GM19193 (cell line): ENCODE results near the gene DCP2.

Source experiments
- POLR2A ChIP-seq: IDR thresholded peaks from 4 replicates; pipeline ENCODE4 v1.6.1; 2011; ENCODE audit not compliant: insufficient read depth, insufficient read length; ENCODE audit errors: extremely low read depth

Gene DCP2

GRCh38 chr5:113026211-113026610 lies 49.6 kb downstream of the DCP2 start:
- TF ChIP-seq POLR2A, result no peak

DNA sequence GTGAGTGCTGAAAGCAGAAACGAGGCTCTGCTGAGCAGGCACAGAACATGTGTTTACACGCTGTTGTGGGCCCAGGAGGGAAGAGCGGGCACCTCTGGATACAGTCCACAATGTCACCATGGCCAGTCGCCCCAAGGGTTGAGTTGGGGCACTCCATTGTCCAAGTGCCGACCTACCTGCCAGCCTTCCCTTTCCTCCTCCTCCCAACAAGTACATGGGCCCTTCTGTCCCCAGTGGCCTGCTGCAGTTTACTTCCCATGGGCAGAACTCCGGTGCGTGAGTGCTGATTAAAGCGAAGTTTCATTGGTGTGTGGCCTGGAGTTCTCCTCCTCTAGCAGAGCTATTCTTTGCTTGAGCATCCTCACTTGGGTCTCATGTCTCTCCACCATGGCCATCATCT lies 50.4 kb downstream of the DCP2 start:
- no peak for TF ChIP-seq POLR2A

DNA sequence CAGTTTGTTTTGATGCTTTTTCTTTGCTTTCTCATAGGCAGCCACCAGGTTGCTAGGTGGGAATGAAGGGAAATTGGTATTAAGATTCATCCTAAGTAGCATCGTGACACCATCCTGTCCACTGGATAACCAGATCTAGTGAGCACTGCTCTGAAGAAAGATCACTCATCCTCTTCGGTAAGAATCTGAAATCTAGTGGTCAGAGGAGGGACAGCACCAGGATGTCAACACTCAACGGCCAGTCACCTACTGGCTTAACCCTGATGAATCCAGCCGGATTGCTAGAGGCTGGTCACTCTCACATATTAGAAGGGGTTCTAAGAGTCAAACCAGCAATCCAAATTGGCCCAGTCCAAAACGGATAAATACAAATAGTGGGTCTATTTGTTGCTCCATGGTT lies 50.8 kb downstream of the DCP2 start:
- TF ChIP-seq POLR2A, result no peak

DNA sequence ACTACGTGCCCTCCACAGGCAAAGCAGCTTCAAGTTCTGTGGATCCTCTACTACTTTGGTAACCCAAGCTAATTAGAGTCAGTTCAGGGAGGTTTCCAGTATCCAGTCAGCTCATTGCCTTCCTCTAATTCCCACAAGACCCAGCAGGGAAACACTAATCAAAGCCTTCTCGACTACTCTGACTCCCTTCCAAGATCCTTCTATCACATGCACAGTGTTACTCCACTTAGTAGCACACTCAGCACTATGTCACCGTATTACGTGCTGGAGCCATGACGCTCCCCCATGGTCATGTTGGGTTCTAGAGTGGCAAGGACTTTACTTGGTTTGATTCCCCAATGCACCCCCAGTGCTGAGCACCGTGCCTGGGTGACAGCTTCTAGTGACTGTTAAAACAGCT lies 53.0 kb downstream of the DCP2 start:
- TF ChIP-seq POLR2A, result no peak

DNA sequence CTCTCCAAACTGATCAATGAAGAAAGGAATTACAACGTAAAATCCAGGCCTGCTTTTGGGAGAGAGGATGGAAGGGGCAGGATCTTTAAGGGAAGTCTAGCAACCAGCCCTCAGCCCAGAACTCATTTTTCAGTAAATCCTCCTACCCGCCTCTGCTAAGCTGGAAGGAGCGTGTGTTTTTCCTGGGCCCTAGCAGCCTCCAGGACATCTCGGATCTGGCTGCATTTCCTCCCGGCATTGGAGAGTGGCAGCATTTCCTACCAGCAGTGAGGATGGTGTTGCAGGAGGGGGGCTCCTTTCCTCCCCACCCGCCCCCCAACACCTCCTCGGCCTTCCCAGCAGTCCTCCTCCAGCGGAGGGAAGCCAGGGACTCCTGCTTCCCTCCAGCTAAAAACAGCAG lies 54.5 kb downstream of the DCP2 start:
- no peak for TF ChIP-seq POLR2A

DNA sequence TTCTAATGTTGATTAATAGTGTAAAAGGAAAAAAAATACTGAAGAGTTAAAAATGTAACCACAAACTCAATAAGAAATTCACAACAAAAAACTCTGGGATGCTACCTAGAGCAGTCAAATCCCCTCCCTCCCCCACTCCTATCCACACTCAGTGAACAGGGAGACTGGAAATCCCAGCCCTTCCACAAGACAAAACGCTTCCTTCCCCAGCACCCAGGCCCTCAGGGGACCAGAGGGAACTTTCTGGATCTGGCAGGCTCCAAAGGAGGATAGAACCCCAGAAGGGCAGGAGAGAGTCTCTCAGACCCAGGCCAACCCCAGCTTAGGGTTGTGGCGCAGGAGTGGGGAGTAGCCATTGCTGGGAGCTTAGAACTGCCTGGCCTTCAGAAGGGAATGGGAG lies 55.0 kb downstream of the DCP2 start:
- TF ChIP-seq POLR2A, result no peak

DNA sequence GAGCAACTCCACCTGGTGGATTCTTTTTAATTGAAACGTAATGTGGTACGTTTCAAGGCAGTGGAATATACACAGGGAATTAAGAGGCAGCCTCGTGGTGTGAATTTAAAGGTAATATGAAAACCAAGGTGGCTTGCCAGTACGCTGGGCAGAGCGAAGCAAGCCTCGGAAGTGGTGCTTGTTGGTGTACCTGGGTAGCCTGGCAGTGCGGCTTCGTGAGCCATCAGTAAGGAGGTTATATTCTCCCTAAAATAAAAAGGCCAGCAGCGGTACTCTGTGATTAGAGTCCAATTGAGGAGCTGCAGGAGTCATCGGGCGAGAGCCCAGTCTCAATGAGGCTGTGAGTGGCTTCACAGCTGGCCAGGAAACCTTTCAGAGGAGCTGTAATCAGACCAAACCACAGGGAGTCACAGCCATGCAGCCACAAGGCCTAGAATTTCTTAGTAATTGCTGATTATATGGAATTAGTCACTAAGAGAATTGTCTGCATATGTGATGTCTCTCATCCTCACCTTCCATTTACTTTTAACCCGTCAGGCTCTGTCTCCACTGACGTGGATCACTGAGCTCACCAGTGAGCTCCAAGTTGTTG lies 57.7 kb downstream of the DCP2 start:
- no peak for TF ChIP-seq POLR2A

DNA sequence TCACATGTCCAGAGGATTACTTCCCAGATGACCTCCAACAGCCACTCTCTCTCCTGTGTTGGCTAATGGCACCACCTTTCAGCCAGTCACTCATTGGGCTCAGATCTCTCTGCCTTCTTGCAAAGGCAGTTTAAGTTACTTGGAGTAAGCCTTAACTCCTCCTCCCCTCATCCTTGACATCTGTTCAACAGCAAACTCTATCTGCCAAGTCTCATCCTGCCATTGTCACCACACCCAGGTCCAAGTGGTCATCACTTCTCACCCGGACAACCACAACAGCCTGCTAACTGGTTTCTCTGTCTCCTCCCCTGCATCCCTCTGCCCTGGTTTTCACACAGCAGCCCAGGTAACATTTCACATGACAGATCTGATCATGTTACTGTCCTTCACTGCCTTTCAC lies 58.5 kb downstream of the DCP2 start:
- no peak for TF ChIP-seq POLR2A

DNA sequence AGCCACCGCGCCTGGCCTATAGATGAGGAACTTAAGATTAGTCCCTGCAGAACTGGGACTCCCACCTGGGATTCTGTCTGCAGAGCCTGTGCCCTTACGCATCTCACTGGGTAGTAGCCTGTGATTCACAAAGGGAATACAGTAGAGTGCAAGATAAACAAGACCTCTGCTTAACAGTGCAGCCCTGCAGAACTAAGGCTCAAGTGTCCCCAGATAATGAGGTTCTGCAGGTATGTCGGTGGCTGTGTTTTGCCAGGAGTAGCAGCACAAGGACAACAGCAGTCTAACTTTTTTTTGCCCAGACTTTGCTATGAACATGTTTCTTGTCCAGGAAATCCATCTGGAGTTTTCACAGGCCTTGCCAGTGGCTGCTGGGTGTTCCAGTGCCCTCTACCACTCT lies 59.7 kb downstream of the DCP2 start:
- no peak for TF ChIP-seq POLR2A

- no peak for TF ChIP-seq POLR2A
Observed at GRCh38 chr5:113036826-113037225, 60.2 kb downstream of the DCP2 start.

DNA sequence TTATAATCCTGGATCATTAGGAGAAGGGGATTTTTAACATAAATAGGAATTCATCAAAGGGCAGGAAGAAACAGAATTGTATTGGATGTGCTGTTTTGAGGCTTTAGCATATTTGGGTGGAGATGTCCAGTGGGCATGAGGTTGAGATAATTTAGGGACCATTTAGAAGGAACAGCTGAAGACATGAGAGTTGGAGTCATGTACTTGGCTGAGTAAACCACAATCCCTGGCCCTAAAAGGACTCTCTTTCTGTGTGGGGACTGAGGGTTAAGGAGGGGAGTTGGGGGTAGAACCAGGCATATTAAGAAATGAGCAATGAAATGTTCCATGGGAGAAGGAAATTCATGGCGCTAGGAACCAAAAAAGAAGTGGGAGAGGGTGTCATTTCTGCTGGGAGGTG lies 61.5 kb downstream of the DCP2 start:
- no peak for TF ChIP-seq POLR2A

DNA sequence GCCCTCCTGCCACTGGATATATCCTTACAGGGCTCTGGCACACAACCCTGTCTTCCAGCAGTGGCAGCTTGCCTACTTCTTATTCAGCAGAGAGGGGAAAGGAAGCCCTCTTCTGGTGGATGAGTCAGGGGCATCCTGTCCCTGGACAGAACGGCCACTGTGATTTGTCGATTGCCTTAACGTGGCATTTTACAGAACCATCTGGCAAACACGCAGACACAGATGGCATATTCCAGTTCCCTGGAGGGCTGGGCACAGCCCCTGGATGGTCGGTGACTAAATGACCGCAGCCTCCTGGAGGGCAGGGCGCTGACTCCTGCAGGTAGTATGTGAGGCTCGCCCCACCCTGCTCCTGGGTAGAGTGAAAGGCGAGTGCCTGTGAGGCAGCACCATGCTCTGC lies 62.1 kb downstream of the DCP2 start:
- TF ChIP-seq POLR2A, result no peak

GRCh38 chr5:113039229-113039933 lies 62.8 kb downstream of the DCP2 start:
- no peak for TF ChIP-seq POLR2A

DNA sequence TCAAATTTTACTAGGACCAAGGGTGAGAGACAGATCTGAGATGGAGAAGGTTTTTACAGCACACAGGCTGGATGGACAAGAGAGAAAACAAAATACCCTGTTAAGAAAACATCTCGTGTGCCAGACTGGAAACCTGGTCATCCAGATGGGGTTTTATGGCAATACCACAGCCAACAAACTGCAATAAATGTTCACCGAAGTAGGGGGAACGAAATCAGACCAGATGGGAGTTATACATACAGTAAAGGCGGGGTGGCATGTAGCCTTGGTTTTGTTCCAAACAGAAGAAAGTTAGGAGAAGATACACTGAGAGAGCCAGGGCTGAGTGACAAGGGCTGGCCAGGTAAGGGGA lies 63.3 kb downstream of the DCP2 start:
- TF ChIP-seq POLR2A, result no peak

- TF ChIP-seq POLR2A, result no peak
Observed at GRCh38 chr5:113040672-113041260, 64.2 kb downstream of the DCP2 start.

- no peak for TF ChIP-seq POLR2A
Observed at GRCh38 chr5:113042491-113043243, 66.1 kb downstream of the DCP2 start.

- no peak for TF ChIP-seq POLR2A
Observed at GRCh38 chr5:113043491-113043931, 66.9 kb downstream of the DCP2 start.
